HG02798 (cell line): Measurements from ENCODE around the gene BLOC1S4.
"Not testable (repeated sequence)": the region's sequence is repeated elsewhere in the genome, so short reads cannot be mapped to it uniquely, and the experiment has no call there.

Experiments used
- ATAC-seq: cut with Tn5 transposase; IDR thresholded peaks from one replicate; pipeline ENCODE4 v1.9.1; 2021; ENCODE audit warnings: mild to moderate bottlenecking; ENCODE audit not compliant: unreplicated experiment, poor library complexity

The BLOC1S4 gene

DNA sequence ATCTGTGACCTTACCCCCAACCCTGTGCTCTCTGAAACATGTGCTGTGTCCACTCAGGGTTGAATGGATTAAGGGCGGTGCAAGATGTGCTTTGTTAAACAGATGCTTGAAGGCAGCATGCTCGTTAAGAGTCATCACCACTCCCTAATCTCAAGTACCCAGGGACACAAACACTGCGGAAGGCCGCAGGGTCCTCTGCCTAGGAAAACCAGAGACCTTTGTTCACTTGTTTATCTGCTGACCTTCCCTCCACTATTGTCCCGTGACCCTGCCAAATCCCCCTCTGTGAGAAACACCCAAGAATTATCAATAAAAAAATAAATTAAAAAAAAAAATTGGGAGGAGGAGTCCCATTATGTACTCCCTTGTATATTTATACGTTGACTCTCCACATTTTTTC, 40.4 kb downstream of the BLOC1S4 start:
- not testable (repeated sequence) for ATAC-seq

DNA sequence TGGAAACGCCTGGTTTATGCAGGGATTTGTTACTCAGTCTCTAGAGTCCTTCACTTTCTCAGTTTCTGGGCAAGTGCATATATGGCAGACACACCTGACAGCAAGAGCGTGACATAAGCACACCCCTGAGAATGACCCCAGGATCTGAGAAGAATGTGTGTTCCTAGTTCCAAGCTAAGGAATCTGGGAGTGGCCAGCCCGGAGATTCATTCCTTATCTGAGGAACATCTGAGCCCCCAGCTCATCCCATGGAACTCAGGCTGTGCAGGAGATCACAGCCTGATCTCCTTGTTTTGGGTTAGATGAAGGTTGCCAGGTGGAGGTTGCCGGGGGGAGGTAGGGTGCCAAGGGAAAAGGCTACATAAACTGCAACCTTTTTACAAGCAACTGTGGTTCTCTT, 42.8 kb downstream of the BLOC1S4 start:
- no peak for ATAC-seq

DNA sequence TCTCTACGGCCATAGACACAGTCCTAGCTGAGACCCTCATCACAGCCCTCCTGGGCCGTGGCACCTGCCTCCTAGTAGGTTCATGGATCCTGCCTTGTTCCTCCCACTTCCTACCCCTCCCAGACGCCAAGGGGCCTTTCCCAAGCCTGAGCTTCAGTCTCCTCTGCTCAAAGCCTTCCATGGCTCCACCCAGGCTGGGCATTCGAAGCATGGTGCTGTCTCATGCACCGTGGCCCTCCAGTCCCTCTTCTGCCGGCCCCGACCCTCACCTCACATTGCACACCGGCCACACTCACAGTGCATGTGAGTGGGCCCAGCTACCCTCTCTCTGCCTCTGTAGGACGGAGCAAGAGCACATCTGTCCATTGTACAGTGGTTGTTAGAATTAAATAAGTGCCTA, 44.9 kb downstream of the BLOC1S4 start:
- no peak for ATAC-seq

DNA sequence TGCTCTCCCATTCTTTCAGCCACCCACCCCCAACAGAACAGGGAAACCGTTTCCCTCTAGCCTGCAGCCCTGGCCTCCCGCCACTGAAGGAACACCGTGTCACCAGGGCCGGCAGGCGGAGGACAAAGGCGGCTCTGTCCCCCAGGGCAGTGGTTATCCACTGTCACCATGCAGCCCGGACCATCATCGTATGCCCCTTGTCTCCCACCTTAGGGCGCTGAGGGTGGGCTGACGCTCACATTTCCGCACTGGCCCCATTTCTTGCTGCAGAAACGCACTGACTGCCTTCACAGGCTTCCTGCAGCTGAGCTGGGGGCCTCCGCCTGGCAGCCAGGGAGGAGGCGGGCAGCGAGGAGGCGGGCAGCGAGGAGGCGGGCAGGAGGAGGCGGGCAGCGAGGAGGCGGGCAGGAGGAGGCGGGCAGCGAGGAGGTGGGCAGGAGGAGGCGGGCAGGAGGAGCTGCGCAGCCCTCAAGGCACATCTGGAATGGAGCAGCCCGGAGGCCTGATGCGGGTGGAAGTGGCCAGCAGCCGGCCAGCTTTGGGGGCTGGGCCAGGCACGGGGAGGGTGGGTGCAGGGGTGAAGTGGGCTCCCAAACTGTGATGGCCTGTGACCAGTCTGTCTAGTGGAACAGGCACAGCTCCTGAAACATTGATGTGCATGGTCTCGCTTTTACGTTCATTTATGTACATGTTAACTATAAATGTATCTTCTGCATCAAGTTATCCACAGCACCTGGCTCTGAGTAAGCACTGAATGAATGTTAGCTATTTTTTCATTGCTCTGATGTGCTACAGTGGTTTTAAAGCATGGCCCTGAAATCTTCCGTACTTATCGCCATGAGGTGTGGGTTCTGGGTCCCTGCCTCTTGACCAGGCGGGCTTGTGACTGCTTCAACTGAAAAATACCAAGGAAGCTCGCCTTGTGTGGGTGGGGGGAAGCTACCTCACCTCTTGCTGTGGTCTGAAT, 46.0 kb downstream of the BLOC1S4 start:
- ATAC-seq: no peak

DNA sequence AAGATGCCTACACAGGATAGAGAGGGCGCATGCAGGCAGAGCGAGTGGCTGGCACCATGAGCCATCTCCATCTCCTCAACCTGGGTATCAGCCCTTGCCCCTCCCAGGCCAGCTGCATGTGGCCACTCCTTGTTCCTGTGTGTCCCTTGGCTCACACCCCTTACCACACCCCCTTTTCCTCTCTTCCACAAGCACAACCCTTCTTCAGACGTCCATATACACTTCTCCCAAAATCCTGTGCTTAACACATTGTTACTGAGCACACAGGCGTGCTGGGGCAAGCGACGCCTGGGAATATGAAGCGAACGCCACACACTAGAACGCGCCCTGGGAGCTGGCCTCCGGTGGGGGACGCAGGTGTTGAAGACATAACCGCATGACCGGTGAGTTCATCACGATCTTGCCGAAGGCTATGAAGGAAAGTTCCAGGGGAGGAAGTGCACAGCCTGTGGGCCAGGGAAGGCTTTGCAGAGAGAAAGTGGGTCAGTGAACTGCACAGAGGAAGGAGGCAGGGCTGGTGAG, 47.4 kb downstream of the BLOC1S4 start:
- ATAC-seq: no peak

DNA sequence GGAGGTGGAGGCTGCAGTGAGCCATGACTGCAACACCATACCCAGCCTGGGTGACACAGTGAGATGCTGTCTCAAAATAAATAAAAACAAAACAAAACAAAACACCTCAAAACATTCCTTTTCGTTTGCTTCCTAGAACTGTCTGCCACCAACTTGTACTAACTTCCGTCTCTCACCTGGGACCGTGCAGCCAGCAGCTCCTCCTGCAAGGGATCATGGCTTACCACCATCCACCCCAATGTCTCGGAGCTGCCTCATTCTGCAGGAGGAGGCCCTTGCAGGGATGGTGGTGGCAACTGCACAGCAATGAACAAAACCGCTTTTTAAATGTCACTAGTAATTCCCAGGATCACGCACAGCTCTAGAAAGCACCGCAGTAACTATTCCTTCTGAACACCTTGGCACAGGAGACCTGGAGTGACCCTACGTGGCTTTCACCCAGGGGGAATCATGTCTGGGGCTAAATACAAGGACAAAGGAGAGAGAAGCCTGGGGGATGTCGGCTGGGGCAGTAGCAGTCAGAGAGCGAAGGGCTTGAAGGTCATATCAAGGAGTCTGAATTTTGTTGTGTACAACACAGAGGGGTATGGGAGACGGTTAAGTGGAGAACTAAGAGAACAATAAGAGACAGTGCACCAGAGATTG, 49.1 kb downstream of the BLOC1S4 start:
- no peak for ATAC-seq

DNA sequence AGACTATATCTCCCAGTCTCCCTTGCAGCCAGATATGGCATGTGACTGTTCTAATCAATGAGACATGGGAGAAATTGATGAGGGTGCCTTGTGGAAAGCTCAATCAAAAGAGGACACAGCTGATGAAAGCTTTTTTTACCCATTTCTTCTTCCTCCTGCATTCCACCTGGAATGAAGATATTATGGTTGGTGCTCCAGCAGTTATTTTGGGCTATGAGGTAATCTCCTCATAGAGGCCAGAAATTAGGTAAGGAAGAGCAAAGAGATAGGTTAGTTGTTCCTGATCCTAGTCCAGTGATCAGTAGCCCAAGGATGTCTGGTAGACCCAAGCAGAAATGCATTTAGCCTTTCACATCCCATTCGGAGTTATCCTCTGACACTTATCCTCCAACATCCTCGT, 49.7 kb downstream of the BLOC1S4 start:
- ATAC-seq: no peak
